Raji (cell line): ENCODE results near the gene ESRRA.

Experiments used
- POLR2A ChIP-seq: IDR thresholded peaks from 2 replicates; pipeline ENCODE4 v1.6.1; 2011; ENCODE audit warnings: low read depth, low read length, control low read depth; ENCODE audit not compliant: insufficient read depth

ESRRA gene

GRCh38 chr11:64284962-64285884 is 20.1 kb upstream of the ESRRA start, which contains the start of gene GPR137:
Gene GPR137 (plus strand): TSS chr11:64285848. CDS start chr11:64286525, 677 bp downstream.
- no peak; the same call in 1 of the 2 replicates for TF ChIP-seq POLR2A

GRCh38 chr11:64285885-64286800 is 19.2 kb upstream of the ESRRA start:
- peak; percentile 45 for TF ChIP-seq POLR2A

GRCh38 chr11:64286801-64287159 is 18.5 kb upstream of the ESRRA start:
- TF ChIP-seq POLR2A: no peak

GRCh38 chr11:64287676-64288352 is 17.5 kb upstream of the ESRRA start:
- no peak for TF ChIP-seq POLR2A

- no peak for TF ChIP-seq POLR2A
These were observed 17.0 kb upstream of the ESRRA start for GRCh38 chr11:64288353-64288750.

GRCh38 chr11:64289002-64289564 is 16.2 kb upstream of the ESRRA start:
- no peak for TF ChIP-seq POLR2A

GRCh38 chr11:64290352-64291261 is 14.7 kb upstream of the ESRRA start:
- no peak for TF ChIP-seq POLR2A

- TF ChIP-seq POLR2A: no peak
These were observed 14.0 kb upstream of the ESRRA start, which contains the start of gene KCNK4 for GRCh38 chr11:64291262-64291751. Gene KCNK4 (plus strand): TSS chr11:64291302. CDS start chr11:64293019, 1,717 bp downstream.

- TF ChIP-seq POLR2A: no peak
These were observed 13.4 kb upstream of the ESRRA start for GRCh38 chr11:64291752-64292459.

GRCh38 chr11:64292460-64293254 is 12.7 kb upstream of the ESRRA start:
- no peak for TF ChIP-seq POLR2A

- no peak for TF ChIP-seq POLR2A
These were observed 10.6 kb upstream of the ESRRA start for GRCh38 chr11:64294774-64295173.

- no peak for TF ChIP-seq POLR2A
These were observed 9.6 kb upstream of the ESRRA start for GRCh38 chr11:64295760-64296159.

- TF ChIP-seq POLR2A: no peak
These were observed 9.1 kb upstream of the ESRRA start for GRCh38 chr11:64296236-64296635.
